Dermis microvascular lymphatic vessel endothelial cell (primary cell): ENCODE data around the gene HELZ2. TPM values are rescaled to one million over a fixed set of nuclear protein-coding genes. Genes with fewer than 3 reads are reported as not detected.

Experiments
- DNase-seq, 2 donors: peaks; one replicate each; pipeline versions ENCODE4 v3.0.0 to v3.0.0-alpha.2; 2010; ENCODE audit warnings: low read depth in 2 of 2
- total RNA-seq: library from RNA; depleted of rRNA; stranded (reverse); fragments of >200 nt; gene quantifications from 2 replicates; pipeline ENCODE4 v1.2.1, GENCODE V29; 2014

HELZ2 gene
- total RNA-seq, 1 donor from 2014 or later, result 25.7 TPM

- no peak for DNase-seq
Measured at GRCh38 chr20:63525185-63525584, 48.9 kb downstream of the HELZ2 start.

Other genes with a start within 250 kb of the HELZ2 start
- gene CHRNA4, start 212.9 kb downstream of the HELZ2 start, total RNA-seq, result 0.13 TPM in 2 replicates
- gene KCNQ2, start 101.6 kb downstream of the HELZ2 start, total RNA-seq, result not detected in 2 replicates
- 9.2 and 22.0 TPM in 2 replicates for gene EEF1A2, start 75.2 kb downstream of the HELZ2 start, total RNA-seq
- 16.3 and 36.2 TPM in 2 replicates for gene PPDPF, start 53.5 kb downstream of the HELZ2 start, total RNA-seq
- under 0.01 TPM in 2 replicates for gene PTK6, start 36.9 kb downstream of the HELZ2 start, total RNA-seq
- not detected in 2 replicates for gene SRMS, start 26.5 kb downstream of the HELZ2 start, total RNA-seq
- 1.1 and 1.3 TPM in 2 replicates for gene FNDC11, start 20.1 kb downstream of the HELZ2 start, total RNA-seq
- gene GMEB2, start 52.9 kb upstream of the HELZ2 start, total RNA-seq, result 6.3 and 9.4 TPM in 2 replicates
- 0.38 and 0.51 TPM in 2 replicates for gene STMN3, start 79.2 kb upstream of the HELZ2 start, total RNA-seq
- gene RTEL1, start 84.1 kb upstream of the HELZ2 start, total RNA-seq, result 6.0 and 6.1 TPM in 2 replicates
- 3.9 and 15.4 TPM in 2 replicates for gene TNFRSF6B, start 122.4 kb upstream of the HELZ2 start, total RNA-seq
- 22.5 and 38.1 TPM in 2 replicates for gene ARFRP1, start 133.7 kb upstream of the HELZ2 start, total RNA-seq
- gene ZGPAT, start 133.8 kb upstream of the HELZ2 start, total RNA-seq, result 10.1 and 13.8 TPM in 2 replicates
- 0.90 and 1.5 TPM in 2 replicates for gene LIME1, start 162.4 kb upstream of the HELZ2 start, total RNA-seq
- gene SLC2A4RG, start 165.5 kb upstream of the HELZ2 start, total RNA-seq, result 5.9 and 9.2 TPM in 2 replicates